HEK293 (cell line): Measurements from ENCODE around the gene SOS2.

Experiments used
- CTCF ChIA-PET: fragments of 350-600 bp; formaldehyde crosslinking; extraction: SDS; loops from one replicate; lab custom pipeline; 2021; ENCODE audit warnings: antibody characterized with exemption; lab: Yijun Ruan, JAX
- POLR2A ChIA-PET: fragments of 300-600 bp; formaldehyde crosslinking; extraction: SDS; loops from one replicate; lab custom pipeline; 2020; ENCODE audit warnings: antibody characterized with exemption, inconsistent platforms; lab: Yijun Ruan, JAX
- H3K27ac ChIP-seq: fragments of 200-500 bp; sonication (Bioruptor generic); 2 replicates; pipeline ENCODE4 v1.5.1; 2014; ENCODE audit warnings: low read depth, low read length, control low read depth, inconsistent platforms; ENCODE audit errors: extremely low read depth
- H3K36me3 ChIP-seq, 2 experiments: fragments of 200-500 bp in 1 of 2; sonication (Bioruptor generic) in 1 of 2; 1 replicate in 1 of 2; 2 replicates in 1 of 2; pipeline ENCODE4 v1.5.1; 2014 to 2017; ENCODE audit warnings: inconsistent platforms in 2 of 2, low read length in 2 of 2; ENCODE audit not compliant: control insufficient read depth in 2 of 2, insufficient read depth in 1 of 2
- H3K4me1 ChIP-seq: fragments of 200-500 bp; sonication (Bioruptor generic); 2 replicates; pipeline ENCODE4 v1.5.1; 2014; ENCODE audit warnings: mild to moderate bottlenecking, low read length, inconsistent platforms; ENCODE audit not compliant: control insufficient read depth, insufficient read depth
- H3K4me3 ChIP-seq: 2 replicates; pipeline ENCODE4 v1.5.1; 2011; ENCODE audit warnings: low read depth, mild to moderate bottlenecking, control low read depth, low read length, moderate library complexity
- H3K9me3 ChIP-seq: fragments of 200-500 bp; sonication (Bioruptor generic); 2 replicates; pipeline ENCODE4 v1.5.1; 2014; ENCODE audit warnings: low read depth, low read length, inconsistent platforms; ENCODE audit not compliant: control insufficient read depth, insufficient read depth
- GLIS1 ChIP-seq: fragments of 450-650 bp; formaldehyde crosslinking; IDR thresholded peaks from 2 replicates; pipeline ENCODE4 v1.5.1; 2016; ENCODE audit warnings: missing biosample characterization, missing genetic modification characterization
- KLF7 ChIP-seq: fragments of 450-650 bp; formaldehyde crosslinking; IDR thresholded peaks from 2 replicates; pipeline ENCODE4 v1.5.1; 2016; ENCODE audit warnings: missing biosample characterization, missing genetic modification characterization, borderline replicate concordance
- SCRT1 ChIP-seq: fragments of 450-650 bp; formaldehyde crosslinking; IDR thresholded peaks from 2 replicates; pipeline ENCODE4 v1.5.1; 2016; ENCODE audit warnings: missing biosample characterization, missing genetic modification characterization, borderline replicate concordance
- ZBTB20 ChIP-seq: fragments of 450-650 bp; formaldehyde crosslinking; IDR thresholded peaks from 2 replicates; pipeline ENCODE4 v1.5.1; 2016; ENCODE audit warnings: missing biosample characterization, missing genetic modification characterization
- ZBTB48 ChIP-seq: fragments of 450-650 bp; formaldehyde crosslinking; IDR thresholded peaks from 2 replicates; pipeline ENCODE4 v1.5.1; 2016; ENCODE audit warnings: missing biosample characterization, missing genetic modification characterization
- ZFP3 ChIP-seq: fragments of 450-650 bp; formaldehyde crosslinking; IDR thresholded peaks from 2 replicates; pipeline ENCODE4 v1.5.1; 2016; ENCODE audit warnings: low read depth, missing biosample characterization, missing genetic modification characterization
- ZFP37 ChIP-seq: fragments of 450-650 bp; formaldehyde crosslinking; IDR thresholded peaks from 2 replicates; pipeline ENCODE4 v1.5.1; 2016; ENCODE audit warnings: missing biosample characterization, missing genetic modification characterization
- ZFP69B ChIP-seq: fragments of 450-650 bp; formaldehyde crosslinking; IDR thresholded peaks from 2 replicates; pipeline ENCODE4 v1.5.1; 2016; ENCODE audit warnings: missing biosample characterization, missing genetic modification characterization
- ZNF121 ChIP-seq: fragments of 450-650 bp; formaldehyde crosslinking; IDR thresholded peaks from 2 replicates; pipeline ENCODE4 v1.5.1; 2016; ENCODE audit warnings: missing biosample characterization, missing genetic modification characterization
- ZNF175 ChIP-seq: fragments of 450-650 bp; formaldehyde crosslinking; IDR thresholded peaks from 2 replicates; pipeline ENCODE4 v1.5.1; 2016; ENCODE audit warnings: missing biosample characterization, missing genetic modification characterization
- ZNF2 ChIP-seq: fragments of 450-650 bp; formaldehyde crosslinking; IDR thresholded peaks from 2 replicates; pipeline ENCODE4 v1.5.1; 2016; ENCODE audit warnings: missing biosample characterization, missing genetic modification characterization
- ZNF214 ChIP-seq: fragments of 450-650 bp; formaldehyde crosslinking; IDR thresholded peaks from 2 replicates; pipeline ENCODE4 v1.5.1; 2017; ENCODE audit warnings: missing biosample characterization, mild to moderate bottlenecking, missing genetic modification characterization, borderline replicate concordance
- ZNF280C ChIP-seq: fragments of 450-650 bp; formaldehyde crosslinking; IDR thresholded peaks from 2 replicates; pipeline ENCODE4 v1.5.1; 2016; ENCODE audit warnings: missing biosample characterization, missing genetic modification characterization
- ZNF404 ChIP-seq: fragments of 450-650 bp; formaldehyde crosslinking; IDR thresholded peaks from 2 replicates; pipeline ENCODE4 v1.5.1; 2017; ENCODE audit warnings: missing biosample characterization, missing genetic modification characterization
- ZNF423 ChIP-seq: fragments of 450-650 bp; formaldehyde crosslinking; IDR thresholded peaks from 2 replicates; pipeline ENCODE4 v1.5.1; 2016; ENCODE audit warnings: missing biosample characterization, missing genetic modification characterization
- ZNF549 ChIP-seq: fragments of 450-650 bp; IDR thresholded peaks from 2 replicates; pipeline ENCODE4 v1.5.1; 2018; ENCODE audit warnings: missing biosample characterization, missing genetic modification characterization, mild to moderate bottlenecking, inconsistent platforms, moderate library complexity
- ZNF561 ChIP-seq: fragments of 450-650 bp; IDR thresholded peaks from 2 replicates; pipeline ENCODE4 v1.5.1; 2018; ENCODE audit warnings: missing biosample characterization, missing genetic modification characterization, borderline replicate concordance
- ZNF626 ChIP-seq: fragments of 450-650 bp; sonication (Bioruptor Pico); formaldehyde crosslinking; IDR thresholded peaks from 2 replicates; pipeline ENCODE4 v1.5.1; 2018; ENCODE audit warnings: missing biosample characterization, missing genetic modification characterization, inconsistent platforms
- ZNF660 ChIP-seq: fragments of 450-650 bp; IDR thresholded peaks from 2 replicates; pipeline ENCODE4 v1.5.1; 2018; ENCODE audit warnings: missing biosample characterization, mild to moderate bottlenecking, missing genetic modification characterization
- ZNF664 ChIP-seq: fragments of 450-650 bp; formaldehyde crosslinking; IDR thresholded peaks from 2 replicates; pipeline ENCODE4 v1.5.1; 2016; ENCODE audit warnings: missing biosample characterization, missing genetic modification characterization
- ZNF768 ChIP-seq: fragments of 450-650 bp; formaldehyde crosslinking; IDR thresholded peaks from 2 replicates; pipeline ENCODE4 v1.5.1; 2018; ENCODE audit warnings: missing biosample characterization, mild to moderate bottlenecking, missing genetic modification characterization
- ZNF776 ChIP-seq: fragments of 450-650 bp; formaldehyde crosslinking; IDR thresholded peaks from 2 replicates; pipeline ENCODE4 v1.5.0; 2017; ENCODE audit warnings: missing biosample characterization, missing genetic modification characterization, borderline replicate concordance
- ZSCAN5A ChIP-seq: fragments of 450-650 bp; formaldehyde crosslinking; IDR thresholded peaks from 2 replicates; pipeline ENCODE4 v1.5.1; 2016; ENCODE audit warnings: missing biosample characterization, missing genetic modification characterization
- TF ChIP-seq, protein P1 (sequence below): fragments of 450-650 bp; IDR thresholded peaks from 2 replicates; pipeline ENCODE4 v1.5.1; 2018; ENCODE audit warnings: missing biosample characterization, missing genetic modification characterization
- TF ChIP-seq, protein P2 (sequence below): fragments of 450-650 bp; formaldehyde crosslinking; IDR thresholded peaks from 2 replicates; pipeline ENCODE4 v1.5.1; 2017; ENCODE audit warnings: missing biosample characterization, missing genetic modification characterization
- TF ChIP-seq, protein P3 (sequence below): fragments of 450-650 bp; formaldehyde crosslinking; IDR thresholded peaks from 2 replicates; pipeline ENCODE4 v1.5.1; 2016; ENCODE audit warnings: missing biosample characterization, missing genetic modification characterization

The SOS2 gene

GRCh38 chr14:50247245-50247644, 15.9 kb upstream of the SOS2 start:
- TF ChIP-seq ZNF280C (no peak), ZNF664 (no peak), ZBTB20 (tag by site-specific recombination) (no peak), ZNF404 (tag by site-specific recombination) (no peak), ZFP69B (tag by site-specific recombination) (no peak), SCRT1 (no peak), ZNF175 (no peak), ZNF121 (tag by site-specific recombination) (no peak), ZNF776 (tag by site-specific recombination) (no peak), ZNF626 (no peak), ZNF549 (tag by site-specific recombination) (no peak), ZSCAN5A (tag by site-specific recombination) (no peak), ZNF660 (tag by site-specific recombination) (no peak), ZNF423 (no peak), ZBTB48 (no peak)
- TF ChIP-seq, protein P1, sequence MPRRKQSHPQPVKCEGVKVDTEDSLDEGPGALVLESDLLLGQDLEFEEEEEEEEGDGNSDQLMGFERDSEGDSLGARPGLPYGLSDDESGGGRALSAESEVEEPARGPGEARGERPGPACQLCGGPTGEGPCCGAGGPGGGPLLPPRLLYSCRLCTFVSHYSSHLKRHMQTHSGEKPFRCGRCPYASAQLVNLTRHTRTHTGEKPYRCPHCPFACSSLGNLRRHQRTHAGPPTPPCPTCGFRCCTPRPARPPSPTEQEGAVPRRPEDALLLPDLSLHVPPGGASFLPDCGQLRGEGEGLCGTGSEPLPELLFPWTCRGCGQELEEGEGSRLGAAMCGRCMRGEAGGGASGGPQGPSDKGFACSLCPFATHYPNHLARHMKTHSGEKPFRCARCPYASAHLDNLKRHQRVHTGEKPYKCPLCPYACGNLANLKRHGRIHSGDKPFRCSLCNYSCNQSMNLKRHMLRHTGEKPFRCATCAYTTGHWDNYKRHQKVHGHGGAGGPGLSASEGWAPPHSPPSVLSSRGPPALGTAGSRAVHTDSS (tag by site-specific recombination): no peak
- peaks cover 7% of the 10 kb centered on the region; the same call in 1 of the 2 replicates for H3K4me1 ChIP-seq
- ChIA-PET POLR2A (no interaction called here), CTCF (interaction anchor here (0.6 kb wide), 1 partner anchor 15 kb away, joined by 6 read pairs; no protein-coding TSS in a partner anchor)
- no peaks in the 10 kb centered on the region for H3K9me3 ChIP-seq
- peaks cover 8 to 20% of the 10 kb centered on the region in 2 experiments; a peak in 2 of 3 replicates for H3K36me3 ChIP-seq
- no peak overlapping the region for H3K27ac ChIP-seq
- H3K4me3 ChIP-seq: no peak overlapping the region

GRCh38 chr14:50242566-50243310, 11.4 kb upstream of the SOS2 start:
- ChIA-PET CTCF (interaction anchor here (0.6 kb wide), 1 partner anchor 10 kb away, joined by 3 read pairs; no protein-coding TSS in a partner anchor), POLR2A (no interaction called here)
- Histone ChIP-seq H3K4me1 (peaks cover 7% of the 10 kb centered on the region; the same call in 1 of the 2 replicates), H3K27ac (peak overlapping the region; percentile 49; the same call in 1 of the 2 replicates), H3K9me3 (no peaks in the 10 kb centered on the region), H3K4me3 (no peak overlapping the region), H3K36me3 (peaks cover 5 to 10% of the 10 kb centered on the region in 2 experiments; a peak in 2 of 3 replicates)
- TF ChIP-seq ZFP37: no peak
- TF ChIP-seq ZFP3 (tag by site-specific recombination): no peak
- TF ChIP-seq ZNF561 (tag by site-specific recombination): no peak
- TF ChIP-seq, protein P2, sequence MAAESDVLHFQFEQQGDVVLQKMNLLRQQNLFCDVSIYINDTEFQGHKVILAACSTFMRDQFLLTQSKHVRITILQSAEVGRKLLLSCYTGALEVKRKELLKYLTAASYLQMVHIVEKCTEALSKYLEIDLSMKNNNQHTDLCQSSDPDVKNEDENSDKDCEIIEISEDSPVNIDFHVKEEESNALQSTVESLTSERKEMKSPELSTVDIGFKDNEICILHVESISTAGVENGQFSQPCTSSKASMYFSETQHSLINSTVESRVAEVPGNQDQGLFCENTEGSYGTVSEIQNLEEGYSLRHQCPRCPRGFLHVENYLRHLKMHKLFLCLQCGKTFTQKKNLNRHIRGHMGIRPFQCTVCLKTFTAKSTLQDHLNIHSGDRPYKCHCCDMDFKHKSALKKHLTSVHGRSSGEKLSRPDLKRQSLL (tag by site-specific recombination): no peak
- no peak for TF ChIP-seq ZNF214 (tag by site-specific recombination)
- TF ChIP-seq GLIS1 (tag by site-specific recombination): no peak
- TF ChIP-seq, protein P3, sequence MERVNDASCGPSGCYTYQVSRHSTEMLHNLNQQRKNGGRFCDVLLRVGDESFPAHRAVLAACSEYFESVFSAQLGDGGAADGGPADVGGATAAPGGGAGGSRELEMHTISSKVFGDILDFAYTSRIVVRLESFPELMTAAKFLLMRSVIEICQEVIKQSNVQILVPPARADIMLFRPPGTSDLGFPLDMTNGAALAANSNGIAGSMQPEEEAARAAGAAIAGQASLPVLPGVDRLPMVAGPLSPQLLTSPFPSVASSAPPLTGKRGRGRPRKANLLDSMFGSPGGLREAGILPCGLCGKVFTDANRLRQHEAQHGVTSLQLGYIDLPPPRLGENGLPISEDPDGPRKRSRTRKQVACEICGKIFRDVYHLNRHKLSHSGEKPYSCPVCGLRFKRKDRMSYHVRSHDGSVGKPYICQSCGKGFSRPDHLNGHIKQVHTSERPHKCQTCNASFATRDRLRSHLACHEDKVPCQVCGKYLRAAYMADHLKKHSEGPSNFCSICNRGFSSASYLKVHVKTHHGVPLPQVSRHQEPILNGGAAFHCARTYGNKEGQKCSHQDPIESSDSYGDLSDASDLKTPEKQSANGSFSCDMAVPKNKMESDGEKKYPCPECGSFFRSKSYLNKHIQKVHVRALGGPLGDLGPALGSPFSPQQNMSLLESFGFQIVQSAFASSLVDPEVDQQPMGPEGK (tag by site-specific recombination): no peak
- TF ChIP-seq, protein P1 (tag by site-specific recombination): no peak
- TF ChIP-seq ZNF768 (tag by site-specific recombination): no peak
- no peak for TF ChIP-seq ZNF2 (tag by site-specific recombination)
- no peak for TF ChIP-seq KLF7
